Adrenal gland (tissue), 12 donors: ENCODE measurements around the gene PLA2G12A. TPM values are rescaled to one million over a fixed set of nuclear protein-coding genes. Genes with fewer than 3 reads are reported as not detected.

Experiments
- DNase-seq, 7 donors: peaks; one replicate each; pipeline ENCODE4 v3.0.0-alpha.2; 2019 to 2020
- H3K27ac ChIP-seq, 5 donors: fragments of 200-600 bp; sonication (generic) in 4 of 5; 1 replicate in 3 of 5; 2 replicates in 2 of 5; pipeline versions ENCODE4 v1.5.1 to v1.8.0; 2016 to 2020; ENCODE audit warnings: mild to moderate bottlenecking in 1 of 5
- H3K27me3 ChIP-seq: fragments of 200-600 bp; 2 replicates; pipeline ENCODE4 v1.8.0; 2021
- H3K36me3 ChIP-seq, 2 donors: fragments of 200-600 bp; replicated peaks in 1 of 2; 1 replicate in 1 of 2; 2 replicates in 1 of 2; pipeline versions ENCODE4 v1.5.1 to v1.8.0; 2018 to 2022
- H3K4me1 ChIP-seq, 2 donors: fragments of 200-600 bp; replicated peaks in 1 of 2; 1 replicate in 1 of 2; 2 replicates in 1 of 2; pipeline versions ENCODE4 v1.5.1 to v1.8.0; 2018 to 2021
- H3K4me3 ChIP-seq, 4 donors: fragments of 200-600 bp; sonication (generic) in 3 of 4; one replicate each; pipeline ENCODE4 v1.5.1; 2016 to 2018
- H3K9me3 ChIP-seq, 3 donors: fragments of 200-600 bp; sonication (generic) in 1 of 3; replicated peaks in 1 of 3; 1 replicate in 2 of 3; 2 replicates in 1 of 3; pipeline versions ENCODE4 v1.5.1 to v1.8.0; 2016 to 2021
- POLR2A ChIP-seq, 2 donors: fragments of 450-650 bp; IDR thresholded peaks; one replicate each; pipeline ENCODE4 v1.6.1; 2017; ENCODE audit warnings: antibody characterized with exemption in 2 of 2, mild to moderate bottlenecking in 2 of 2, moderate library complexity in 1 of 2
- WGBS, 4 donors: extraction: QIAGEN DNeasy Blood & Tissue Kit in 2 of 4; methylation state at CpG; one replicate each; pipeline versions ENCODE4 v1.1.5 to v1.1.7; 2013 to 2017; 5-methylcytosine and 5-hydroxymethylcytosine counted together
- intact Hi-C, 2 donors: fragments of 100-400 bp; cut with DNase I; formaldehyde crosslinking; loops; one replicate each; pipeline versions ENCODE4 v1.14.1 to v1.15.0; 2022 to 2023
- polyA plus RNA-seq, 3 donors: library from polyadenylated mRNA; stranded (reverse); fragments of 200-250 nt in 2 of 3; fragments of 350-450 nt in 1 of 3; fragmentation: Illumina TruSeq in 1 of 3; extraction: RNeasy Lipid Tissue Mini Kit (QIAGEN cat#74804) in 1 of 3; gene quantifications; one replicate each; pipeline ENCODE4 v1.2.3, GENCODE V29; 2013 to 2014
- total RNA-seq, 9 donors: library from RNA; depleted of rRNA in 4 of 9; stranded (reverse); fragments of >200 nt in 4 of 9; fragments of 120-200 nt in 1 of 9; fragmentation: NEBNext Ultra II Directional in 1 of 9; extraction: Animal tissue kit (Norgen Biotek cat#: 25700) in 1 of 9; gene quantifications; one replicate each; pipeline versions ENCODE4 v1.1.0 to v1.2.4, GENCODE V29; 2013 to 2023
- TF ChIP-seq, protein P1 (sequence below), 6 experiments: fragments of 450-650 bp in 4 of 6; fragments of 200-600 bp in 2 of 6; sonication (generic) in 1 of 6; IDR thresholded peaks; 1 replicate in 5 of 6; 2 replicates in 1 of 6; pipeline versions ENCODE4 v1.5.1 to v1.8.0; 2016 to 2021; ENCODE audit warnings: antibody characterized with exemption in 6 of 6, mild to moderate bottlenecking in 2 of 6, moderate library complexity in 1 of 6
- donor health status: healthy with polysubstance abuse.
- donor health status: Bipolar disorder and iron deficiency.
- donor health status: DM: yes; HTN: yes; CAD: no.
- donor health status: DM: no; HTN: no; CAD: no.
- donor health status: DM: no; HTN: no; CAD: no.
- donor health status: DM: yes; HTN: yes; CAD: no.

PLA2G12A gene
- total and polyA plus RNA-seq, 12 donors, result 10.7 to 67.0 (median 31.5) TPM

DNA sequence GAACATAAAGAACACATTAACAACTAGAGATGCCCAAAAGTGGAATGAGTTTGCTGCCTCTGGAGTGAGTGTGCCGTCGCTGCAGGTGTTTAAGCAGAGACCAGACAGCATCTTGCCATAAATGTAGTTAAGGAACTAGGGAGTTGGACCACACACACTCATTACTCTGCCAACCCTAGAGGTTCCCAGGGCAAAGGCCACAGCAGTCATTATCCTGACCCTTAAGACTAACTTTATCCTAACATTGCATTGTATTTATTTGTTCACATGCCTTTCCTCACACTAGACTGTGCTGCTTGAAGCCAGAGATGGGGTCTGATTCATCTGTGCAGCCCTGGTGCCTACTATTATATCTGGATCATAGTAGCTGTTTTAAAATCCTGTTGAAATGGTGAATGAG lies 16.9 kb upstream of the PLA2G12A start:
- intact Hi-C loops, result no loop called here
- TF ChIP-seq, protein P1, sequence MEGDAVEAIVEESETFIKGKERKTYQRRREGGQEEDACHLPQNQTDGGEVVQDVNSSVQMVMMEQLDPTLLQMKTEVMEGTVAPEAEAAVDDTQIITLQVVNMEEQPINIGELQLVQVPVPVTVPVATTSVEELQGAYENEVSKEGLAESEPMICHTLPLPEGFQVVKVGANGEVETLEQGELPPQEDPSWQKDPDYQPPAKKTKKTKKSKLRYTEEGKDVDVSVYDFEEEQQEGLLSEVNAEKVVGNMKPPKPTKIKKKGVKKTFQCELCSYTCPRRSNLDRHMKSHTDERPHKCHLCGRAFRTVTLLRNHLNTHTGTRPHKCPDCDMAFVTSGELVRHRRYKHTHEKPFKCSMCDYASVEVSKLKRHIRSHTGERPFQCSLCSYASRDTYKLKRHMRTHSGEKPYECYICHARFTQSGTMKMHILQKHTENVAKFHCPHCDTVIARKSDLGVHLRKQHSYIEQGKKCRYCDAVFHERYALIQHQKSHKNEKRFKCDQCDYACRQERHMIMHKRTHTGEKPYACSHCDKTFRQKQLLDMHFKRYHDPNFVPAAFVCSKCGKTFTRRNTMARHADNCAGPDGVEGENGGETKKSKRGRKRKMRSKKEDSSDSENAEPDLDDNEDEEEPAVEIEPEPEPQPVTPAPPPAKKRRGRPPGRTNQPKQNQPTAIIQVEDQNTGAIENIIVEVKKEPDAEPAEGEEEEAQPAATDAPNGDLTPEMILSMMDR (IDR thresholded peaks at IDR 0.05), result no peak
- no peak for TF ChIP-seq POLR2A (IDR thresholded peaks at IDR 0.05)
- no peaks in the 10 kb centered on the region for H3K9me3 ChIP-seq

DNA sequence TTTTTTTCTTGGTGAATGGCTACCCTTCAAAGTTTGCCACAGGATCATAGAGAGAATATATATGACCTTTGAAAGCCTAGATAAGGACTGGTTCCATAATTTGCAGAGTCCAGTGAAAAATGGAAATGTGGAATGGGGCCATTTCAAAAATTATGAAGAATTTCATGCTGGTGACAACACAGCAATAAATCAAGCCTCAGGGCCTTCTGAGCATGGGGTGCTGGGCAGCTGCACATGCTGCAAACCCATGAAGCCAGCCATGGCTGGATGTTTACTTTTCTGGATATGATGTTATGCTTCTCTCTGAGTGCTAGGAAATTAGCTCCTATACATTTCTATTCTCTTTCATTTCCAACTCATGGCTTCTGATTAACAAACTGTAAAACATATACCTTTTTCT lies 16.0 kb upstream of the PLA2G12A start:
- no peaks in the 10 kb centered on the region for H3K9me3 ChIP-seq
- TF ChIP-seq, protein P1 (IDR thresholded peaks at IDR 0.05), result no peak
- no peak for TF ChIP-seq POLR2A (IDR thresholded peaks at IDR 0.05)
- no peaks in the 10 kb centered on the region for H3K4me1 ChIP-seq
- H3K36me3 ChIP-seq, result peaks cover 0 to 3% of the 10 kb centered on the region in 2 donors
- no peak overlapping the region for H3K4me3 ChIP-seq
- H3K27ac ChIP-seq, result no peak overlapping the region
- DNase-seq, result no peak
- no peaks in the 10 kb centered on the region for H3K27me3 ChIP-seq
- intact Hi-C loops, result no loop called here

More for the DNA sequence above, 16.9 kb upstream of the PLA2G12A start:
- H3K27ac ChIP-seq, result no peak overlapping the region
- H3K36me3 ChIP-seq, result peaks cover 0 to 3% of the 10 kb centered on the region in 2 donors
- no peak overlapping the region for H3K4me3 ChIP-seq
- H3K4me1 ChIP-seq, result no peaks in the 10 kb centered on the region
- no peak for DNase-seq
- no peaks in the 10 kb centered on the region for H3K27me3 ChIP-seq
- WGBS, 4 donors, result 83 to 89% (median 84%) methylated on average over 2 of the region's 2 CpGs

DNA sequence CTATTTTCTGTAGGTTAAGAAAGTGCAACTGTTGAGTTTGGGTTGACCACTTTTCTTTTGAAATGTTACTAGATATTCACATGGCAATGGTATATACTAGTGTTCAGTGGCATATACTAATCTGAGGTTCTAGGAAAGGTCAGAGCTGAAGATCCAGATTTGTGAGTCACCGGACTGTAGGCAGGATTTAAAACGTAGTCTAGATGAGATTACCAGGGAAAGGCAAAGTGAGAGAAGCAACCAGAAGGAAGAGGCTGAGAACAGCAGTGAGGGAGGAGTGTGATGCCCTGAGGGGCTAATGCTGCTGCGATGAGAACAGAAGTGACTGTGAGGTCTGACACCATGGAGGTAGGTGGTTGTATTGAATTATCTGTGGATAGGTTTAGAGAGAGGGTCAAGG lies 9.7 kb upstream of the PLA2G12A start:
- no peak for DNase-seq
- no peaks in the 10 kb centered on the region for H3K4me1 ChIP-seq
- H3K4me3 ChIP-seq, result no peak overlapping the region
- no peak overlapping the region for H3K27ac ChIP-seq
- no peaks in the 10 kb centered on the region for H3K27me3 ChIP-seq
- intact Hi-C loops, result no loop called here
- H3K36me3 ChIP-seq, result no peaks in the 10 kb centered on the region
- H3K9me3 ChIP-seq, result no peaks in the 10 kb centered on the region
- no peak for TF ChIP-seq POLR2A (IDR thresholded peaks at IDR 0.05)
- TF ChIP-seq, protein P1 (IDR thresholded peaks at IDR 0.05), result no peak
- WGBS, 4 donors, result 79 to 85% (median 83%) methylated on average over 3 of the region's 3 CpGs

DNA sequence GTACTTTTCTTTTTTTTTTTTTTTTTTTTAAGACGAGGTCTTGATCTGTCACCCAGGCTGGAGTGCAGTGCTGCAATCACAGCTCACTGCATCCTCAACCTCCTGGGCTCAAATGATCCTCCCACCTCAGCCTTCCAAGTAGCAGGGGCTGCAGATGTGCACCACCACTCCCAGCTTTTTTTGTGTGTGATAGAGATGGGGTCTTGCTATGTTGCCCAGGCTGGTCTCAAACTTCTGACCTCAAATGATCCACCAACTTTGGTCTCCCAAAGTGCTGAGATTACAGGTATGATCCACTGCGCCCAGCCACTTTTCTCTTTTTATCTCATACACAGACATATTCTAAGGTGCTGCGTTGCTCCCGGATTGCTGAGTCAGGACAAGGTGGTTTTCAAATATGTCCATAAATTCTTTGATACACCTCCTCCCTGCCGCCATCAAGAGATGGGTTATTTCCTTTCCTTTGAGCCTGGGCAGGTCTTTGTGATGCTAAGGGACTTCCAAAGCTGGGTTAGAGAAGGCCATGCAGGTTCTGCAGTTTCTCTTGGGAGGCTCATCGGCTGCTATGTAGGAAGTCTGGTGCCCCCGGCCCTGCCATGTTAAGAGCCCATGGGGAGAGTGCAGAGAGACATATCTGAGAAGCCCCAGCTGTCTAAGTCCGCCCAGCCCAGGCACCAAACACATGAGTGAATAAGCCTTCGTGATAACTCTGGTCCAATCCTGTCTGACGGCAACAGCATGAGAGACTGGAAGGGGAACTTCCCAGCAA lies 8.4 kb upstream of the PLA2G12A start:
- intact Hi-C loops, result no loop called here
- Histone ChIP-seq H3K27ac (no peak overlapping the region), H3K4me3 (no peak overlapping the region), H3K36me3 (no peaks in the 10 kb centered on the region), H3K27me3 (no peaks in the 10 kb centered on the region), H3K9me3 (no peaks in the 10 kb centered on the region), H3K4me1 (no peaks in the 10 kb centered on the region)
- WGBS, 4 donors, result 88 to 93% (median 91%) methylated on average over 10 of the region's 10 CpGs
- DNase-seq, result no peak
- TF ChIP-seq, protein P1 (IDR thresholded peaks at IDR 0.05), result no peak
- TF ChIP-seq POLR2A (IDR thresholded peaks at IDR 0.05), result no peak
